Skeletal muscle tissue (tissue), 4 donors: ENCODE results near the gene RALGPS1. TPM values are rescaled to one million over a fixed set of nuclear protein-coding genes. Genes with fewer than 3 reads are reported as not detected.
A peak's percentile ranks its signal among the peaks of the same experiment; 100 is the strongest.

ENCODE experiments used
- H3K27ac ChIP-seq: one replicate; pipeline ENCODE4 v1.7.0; 2013; ENCODE audit warnings: mild to moderate bottlenecking, low read depth, low read length, inconsistent platforms
- H3K27me3 ChIP-seq, 3 donors: one replicate each; pipeline ENCODE4 v1.7.0; 2013; ENCODE audit warnings: low read length in 3 of 3; ENCODE audit not compliant: control insufficient read depth in 3 of 3, insufficient read depth in 3 of 3
- H3K36me3 ChIP-seq, 3 donors: one replicate each; pipeline ENCODE4 v1.7.0; 2013; ENCODE audit warnings: low read length in 3 of 3; ENCODE audit not compliant: control insufficient read depth in 3 of 3, insufficient read depth in 3 of 3
- H3K4me1 ChIP-seq, 3 donors: one replicate each; pipeline ENCODE4 v1.7.0; 2013; ENCODE audit warnings: low read length in 3 of 3, mild to moderate bottlenecking in 3 of 3; ENCODE audit not compliant: control insufficient read depth in 3 of 3, insufficient read depth in 3 of 3
- H3K4me3 ChIP-seq, 3 donors: one replicate each; pipeline ENCODE4 v1.7.0; 2013; ENCODE audit warnings: low read length in 3 of 3
- H3K9ac ChIP-seq, 3 donors: one replicate each; pipeline ENCODE4 v1.7.0; 2013; ENCODE audit warnings: low read length in 3 of 3, mild to moderate bottlenecking in 3 of 3, moderate library complexity in 2 of 3, low read depth in 1 of 3
- H3K9me3 ChIP-seq, 3 donors: one replicate each; pipeline ENCODE4 v1.7.0; 2013; ENCODE audit warnings: low read length in 3 of 3; ENCODE audit not compliant: control insufficient read depth in 3 of 3
- total RNA-seq: library from RNA; depleted of rRNA; stranded (reverse); fragments of >200 nt; gene quantifications from one replicate; pipeline ENCODE4 v1.2.3, GENCODE V29; 2014
- donor health status: Osteomylitis.

The RALGPS1 gene
- total RNA-seq, 1 donor from 2014 or later = 9.4 TPM

- H3K4me3 ChIP-seq = no peak overlapping the region
- peaks cover 0 to 6% (median 6%) of the 10 kb centered on the region in 3 donors for H3K4me1 ChIP-seq
- H3K27me3 ChIP-seq = no peaks in the 10 kb centered on the region
- H3K9ac ChIP-seq = no peak overlapping the region
- H3K36me3 ChIP-seq = no peaks in the 10 kb centered on the region
- no peaks in the 10 kb centered on the region for H3K9me3 ChIP-seq
- no peak overlapping the region for H3K27ac ChIP-seq
These were observed 31.1 kb downstream of the RALGPS1 start for GRCh38 chr9:126945682-126946081.

GRCh38 chr9:126947529-126947928 is 32.9 kb downstream of the RALGPS1 start:
- H3K9ac ChIP-seq = no peak overlapping the region

GRCh38 chr9:126952205-126952977 is 37.8 kb downstream of the RALGPS1 start:
- Histone ChIP-seq H3K9me3 (no peaks in the 10 kb centered on the region), H3K27ac (no peak overlapping the region), H3K9ac (no peak overlapping the region), H3K4me3 (no peak overlapping the region), H3K4me1 (peaks cover 5 to 18% (median 17%) of the 10 kb centered on the region in 3 donors), H3K36me3 (no peaks in the 10 kb centered on the region), H3K27me3 (no peaks in the 10 kb centered on the region)

More at GRCh38 chr9:126947529-126947928, 32.9 kb downstream of the RALGPS1 start:
- no peak overlapping the region for H3K4me3 ChIP-seq
- peaks cover 0 to 6% (median 6%) of the 10 kb centered on the region in 3 donors for H3K4me1 ChIP-seq
- no peaks in the 10 kb centered on the region for H3K27me3 ChIP-seq
- H3K9me3 ChIP-seq = no peaks in the 10 kb centered on the region
- no peaks in the 10 kb centered on the region for H3K36me3 ChIP-seq
- no peak overlapping the region for H3K27ac ChIP-seq

- Histone ChIP-seq H3K9me3 (no peaks in the 10 kb centered on the region), H3K27ac (no peak overlapping the region), H3K4me3 (no peak overlapping the region), H3K27me3 (no peaks in the 10 kb centered on the region), H3K4me1 (peaks cover 10 to 25% (median 23%) of the 10 kb centered on the region in 3 donors), H3K36me3 (no peaks in the 10 kb centered on the region), H3K9ac (peak overlapping the region in 1 of 3 donors; percentile 25)
These were observed 38.6 kb downstream of the RALGPS1 start for GRCh38 chr9:126953041-126953809.

GRCh38 chr9:126955811-126956210 is 41.2 kb downstream of the RALGPS1 start:
- Histone ChIP-seq H3K9ac (no peak overlapping the region), H3K36me3 (no peaks in the 10 kb centered on the region), H3K9me3 (no peaks in the 10 kb centered on the region), H3K27me3 (no peaks in the 10 kb centered on the region), H3K4me3 (no peak overlapping the region), H3K27ac (no peak overlapping the region), H3K4me1 (peaks cover 14 to 34% (median 25%) of the 10 kb centered on the region in 3 donors)

GRCh38 chr9:126956917-126957686 is 42.5 kb downstream of the RALGPS1 start:
- Histone ChIP-seq H3K9ac (peak overlapping the region in 2 of 3 donors; percentile 17 to 60), H3K9me3 (no peaks in the 10 kb centered on the region), H3K4me1 (peaks cover 16 to 39% (median 25%) of the 10 kb centered on the region in 3 donors), H3K4me3 (no peak overlapping the region), H3K27me3 (no peaks in the 10 kb centered on the region), H3K27ac (peak overlapping the region; percentile 76), H3K36me3 (no peaks in the 10 kb centered on the region)

- H3K9me3 ChIP-seq = no peaks in the 10 kb centered on the region
- H3K4me3 ChIP-seq = peak overlapping the region in 1 of 3 donors; percentile 10
- peaks cover 21 to 45% (median 31%) of the 10 kb centered on the region in 3 donors for H3K4me1 ChIP-seq
- H3K27ac ChIP-seq = peak overlapping the region; percentile 76
- no peaks in the 10 kb centered on the region for H3K36me3 ChIP-seq
- no peaks in the 10 kb centered on the region for H3K27me3 ChIP-seq
- H3K9ac ChIP-seq = peak overlapping the region in 1 of 3 donors; percentile 60
These were observed 43.1 kb downstream of the RALGPS1 start for GRCh38 chr9:126957687-126958053.

- Histone ChIP-seq H3K27ac (peak overlapping the region; percentile 43), H3K4me1 (peaks cover 21 to 56% (median 39%) of the 10 kb centered on the region in 3 donors), H3K4me3 (no peak overlapping the region), H3K9me3 (no peaks in the 10 kb centered on the region), H3K9ac (peak overlapping the region in 1 of 3 donors; percentile 0), H3K36me3 (no peaks in the 10 kb centered on the region), H3K27me3 (no peaks in the 10 kb centered on the region)
These were observed 44.8 kb downstream of the RALGPS1 start for GRCh38 chr9:126959336-126959735.

GRCh38 chr9:126959917-126960316 is 45.3 kb downstream of the RALGPS1 start:
- Histone ChIP-seq H3K9ac (no peak overlapping the region), H3K27ac (no peak overlapping the region), H3K4me1 (peaks cover 21 to 60% (median 42%) of the 10 kb centered on the region in 3 donors), H3K9me3 (no peaks in the 10 kb centered on the region), H3K36me3 (no peaks in the 10 kb centered on the region), H3K27me3 (no peaks in the 10 kb centered on the region), H3K4me3 (no peak overlapping the region)
